NCI-H1417 treated with DMSO at 0.1 percent for 48 hours (cell line): Measurements from ENCODE around the gene TMPRSS15.

Experiments
- DNase-seq: peaks from one replicate; lab custom pipeline; 2025; lab: John Stamatoyannopoulos, UW

TMPRSS15 gene

GRCh38 chr21:18349468-18349867, 54.1 kb downstream of the TMPRSS15 start:
- DNase-seq: no peak

- no peak for DNase-seq
Measured at GRCh38 chr21:18340387-18340942, 63.1 kb downstream of the TMPRSS15 start.

DNA sequence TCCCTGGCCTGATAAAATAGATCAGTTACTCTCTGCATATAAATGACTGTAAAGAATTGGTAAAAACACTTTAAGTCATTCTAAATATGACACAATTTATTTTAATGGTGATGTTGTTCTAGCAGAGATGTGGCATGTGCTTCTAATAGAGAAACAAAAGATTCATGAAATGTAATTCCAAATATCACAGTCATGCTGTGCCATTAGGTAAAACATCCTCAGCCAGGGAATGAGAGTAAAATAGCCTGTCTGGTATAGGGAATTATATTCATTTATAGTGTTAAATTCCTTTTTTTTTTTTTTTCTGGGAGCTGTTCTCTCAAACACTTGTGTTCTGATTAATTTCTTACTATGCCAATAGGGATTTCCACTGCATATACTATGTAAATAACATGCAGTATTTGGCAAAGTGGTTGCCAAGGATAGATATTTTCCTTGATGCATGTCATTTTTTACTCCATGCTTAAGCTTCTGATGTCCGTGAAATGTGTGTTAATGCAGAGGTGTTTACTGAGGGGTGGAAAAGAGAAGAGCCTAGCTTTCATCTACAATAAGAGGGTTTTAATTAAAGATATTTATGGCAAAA, 67.8 kb downstream of the TMPRSS15 start:
- no peak for DNase-seq

DNA sequence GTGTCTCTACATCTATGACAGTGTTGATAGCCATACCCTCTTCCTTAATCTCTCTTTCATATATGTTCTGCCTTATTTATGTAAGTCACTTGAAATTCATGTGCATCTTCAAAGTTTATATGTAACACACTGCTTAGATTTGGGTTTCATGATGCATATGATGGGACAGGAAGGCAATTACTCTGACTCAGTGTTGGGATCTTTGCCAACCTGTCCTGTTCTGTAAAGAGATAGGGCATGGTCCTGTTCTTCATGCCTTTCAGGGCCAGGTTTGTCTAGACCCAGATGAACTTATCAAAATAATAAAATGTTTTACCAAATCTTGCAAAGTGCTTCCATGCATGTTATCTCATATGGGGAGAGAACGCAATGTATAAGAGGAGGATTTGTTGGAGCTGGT, 69.5 kb downstream of the TMPRSS15 start:
- no peak for DNase-seq

DNA sequence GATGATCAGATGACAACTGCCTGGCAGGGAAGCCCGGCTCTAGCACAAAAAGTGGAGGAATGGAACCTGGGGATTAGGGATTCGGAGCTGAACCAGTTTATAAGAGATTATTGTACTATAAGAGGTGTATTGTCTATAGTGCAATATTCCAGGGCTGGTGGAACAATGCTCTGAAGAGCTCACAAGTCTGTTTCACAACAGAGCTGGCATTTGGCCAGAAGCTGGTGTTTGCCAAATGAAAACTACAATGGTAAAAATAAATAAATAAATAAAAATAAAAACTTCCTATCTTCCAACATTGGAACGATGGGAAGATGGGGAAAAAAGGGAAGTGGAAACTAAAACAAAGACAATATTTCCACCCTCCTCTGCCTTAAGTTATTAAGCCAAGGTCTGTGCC, 85.4 kb downstream of the TMPRSS15 start:
- no peak for DNase-seq

DNA sequence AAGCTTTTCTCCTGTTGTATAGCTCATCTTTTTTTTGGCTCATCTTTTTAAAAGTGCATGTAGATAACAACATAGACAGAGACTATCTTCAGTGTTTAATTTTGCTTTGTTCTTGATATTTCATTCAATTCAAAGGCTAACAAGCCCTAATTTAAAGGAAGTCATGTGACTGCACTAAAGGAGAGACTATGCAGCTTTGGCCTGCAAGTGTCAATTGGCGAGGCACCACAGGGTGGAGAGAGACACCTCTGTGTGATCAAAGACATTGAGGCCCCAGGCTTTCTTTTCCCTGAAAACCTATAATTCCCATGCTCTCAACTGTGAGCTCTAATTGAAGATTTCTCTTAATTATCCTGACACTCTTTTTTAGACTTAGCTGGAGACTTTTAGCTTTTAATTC, 105.4 kb downstream of the TMPRSS15 start:
- no peak for DNase-seq

DNA sequence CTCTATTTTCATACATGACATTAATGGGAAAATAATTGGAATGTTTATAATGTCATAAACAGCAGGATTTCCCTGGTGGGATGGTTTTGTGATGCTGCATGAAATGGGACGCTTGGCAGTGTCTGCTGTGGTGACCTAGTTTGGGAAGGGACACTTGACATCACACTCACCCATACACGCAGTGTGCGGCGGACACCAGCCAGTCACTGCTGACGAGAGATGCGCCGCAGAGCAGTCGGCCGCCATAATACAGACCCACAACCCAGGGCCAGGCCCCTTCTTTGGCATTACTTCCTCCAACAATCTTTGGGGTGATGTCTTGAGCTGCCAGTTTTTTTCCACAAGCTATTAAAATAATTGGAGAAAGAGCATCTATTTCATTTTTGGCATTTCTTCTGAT, 109.5 kb downstream of the TMPRSS15 start:
- no peak for DNase-seq

GRCh38 chr21:18289876-18290275, 113.7 kb downstream of the TMPRSS15 start:
- no peak for DNase-seq

- no peak for DNase-seq
Measured at GRCh38 chr21:18285379-18285778, 118.2 kb downstream of the TMPRSS15 start.

DNA sequence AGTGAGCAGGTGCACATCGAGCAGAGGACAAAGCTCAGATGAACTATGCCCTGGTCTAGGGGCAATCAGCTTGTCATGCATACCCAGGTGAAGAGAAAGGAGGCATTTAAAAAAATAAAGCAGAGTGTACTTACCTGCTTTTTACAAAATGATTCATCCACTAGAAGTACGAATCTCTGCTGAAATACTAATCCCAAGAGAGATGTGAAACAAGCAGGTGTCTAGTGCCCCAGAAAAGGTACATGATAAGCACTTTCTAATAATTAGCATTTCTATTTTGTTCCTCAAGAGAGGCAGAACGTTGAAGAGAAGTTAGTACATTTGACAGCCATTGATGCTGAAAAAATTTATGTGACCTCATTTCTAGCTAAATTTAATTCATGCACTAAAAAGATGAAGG, 127.8 kb downstream of the TMPRSS15 start:
- no peak for DNase-seq

DNA sequence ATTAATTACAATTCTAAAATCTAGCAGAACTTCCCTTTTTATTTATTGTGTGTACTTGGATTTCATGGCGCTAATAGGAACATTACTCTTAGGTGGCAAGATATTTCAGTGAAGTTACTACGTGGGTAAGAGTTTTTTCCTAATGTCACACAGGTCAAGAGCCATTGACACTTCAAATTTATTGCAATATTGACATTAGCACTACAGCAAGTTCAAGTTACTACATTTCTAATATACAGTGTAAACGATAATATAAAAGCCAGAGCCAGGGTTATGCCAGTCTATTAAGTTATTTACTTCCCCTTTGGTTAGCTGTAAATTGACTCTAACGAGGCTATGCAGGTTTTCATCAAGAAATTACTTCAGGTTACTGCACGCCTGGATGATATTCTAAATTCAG, 129.2 kb downstream of the TMPRSS15 start:
- DNase-seq: no peak

DNA sequence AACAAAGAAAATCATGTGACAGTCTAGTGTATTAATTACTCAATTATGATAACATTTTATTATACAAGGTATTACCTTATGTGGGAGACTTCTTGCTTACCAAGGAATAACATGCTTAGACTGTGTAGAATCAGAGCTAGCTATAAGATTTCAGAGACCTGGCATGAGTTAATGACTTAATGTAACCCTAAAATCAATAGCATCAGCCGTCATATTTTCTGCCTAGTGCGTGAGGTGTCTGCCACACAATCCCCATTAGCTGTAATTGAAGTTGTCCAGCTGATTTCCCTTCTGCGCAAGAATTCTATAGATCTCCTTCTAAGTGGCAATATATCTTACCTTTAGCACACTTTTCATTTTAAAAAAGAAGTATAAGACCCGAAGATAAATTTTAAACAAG, 130.2 kb downstream of the TMPRSS15 start:
- no peak for DNase-seq

- no peak for DNase-seq
Measured at GRCh38 chr21:18269856-18270255, 133.7 kb downstream of the TMPRSS15 start.

DNA sequence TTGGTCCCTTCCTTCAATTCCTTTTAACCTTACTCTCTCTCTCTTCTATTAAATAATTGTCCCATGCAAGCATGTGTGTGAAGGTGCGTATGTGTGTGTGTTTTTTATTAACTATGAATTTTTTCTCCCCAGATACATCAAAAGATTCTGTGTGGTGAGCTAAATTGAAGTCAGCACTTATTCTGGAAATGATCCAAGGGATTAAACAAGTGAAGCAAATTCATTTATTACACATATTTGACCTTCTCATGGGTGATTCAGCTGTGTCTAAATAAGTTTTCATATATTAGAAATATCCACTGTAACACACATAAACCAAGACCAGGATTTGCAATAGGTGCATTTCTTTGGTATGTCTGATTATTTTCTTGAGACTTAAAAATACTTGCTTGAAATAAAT, 134.7 kb downstream of the TMPRSS15 start:
- no peak for DNase-seq

DNA sequence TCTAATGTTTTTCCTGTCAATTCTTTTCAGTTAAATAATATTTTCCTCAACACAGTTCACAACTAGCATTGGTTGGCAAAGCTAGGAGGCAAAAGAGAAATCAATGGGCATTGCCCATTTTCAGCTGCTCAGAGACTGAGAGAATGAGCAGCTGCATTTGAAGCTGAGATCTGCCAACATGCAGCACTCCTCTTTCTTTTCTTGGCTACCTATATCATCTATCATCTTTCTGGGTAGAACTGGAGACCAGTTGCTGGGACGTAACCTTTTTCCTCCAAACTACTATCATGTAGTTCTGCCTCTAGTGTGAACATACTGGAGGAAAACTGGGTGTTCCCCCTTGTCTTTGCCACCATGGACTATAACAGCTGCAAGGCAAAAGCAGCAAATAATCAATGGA, 136.1 kb downstream of the TMPRSS15 start:
- DNase-seq: no peak

GRCh38 chr21:18265944-18266343, 137.6 kb downstream of the TMPRSS15 start:
- DNase-seq: no peak

GRCh38 chr21:18253799-18254198, 149.8 kb downstream of the TMPRSS15 start:
- no peak for DNase-seq

- no peak for DNase-seq
Measured at GRCh38 chr21:18253221-18253620, 150.4 kb downstream of the TMPRSS15 start.

GRCh38 chr21:18252680-18253079, 150.9 kb downstream of the TMPRSS15 start:
- no peak for DNase-seq

- no peak for DNase-seq
Measured at GRCh38 chr21:18252256-18252655, 151.3 kb downstream of the TMPRSS15 start.

DNA sequence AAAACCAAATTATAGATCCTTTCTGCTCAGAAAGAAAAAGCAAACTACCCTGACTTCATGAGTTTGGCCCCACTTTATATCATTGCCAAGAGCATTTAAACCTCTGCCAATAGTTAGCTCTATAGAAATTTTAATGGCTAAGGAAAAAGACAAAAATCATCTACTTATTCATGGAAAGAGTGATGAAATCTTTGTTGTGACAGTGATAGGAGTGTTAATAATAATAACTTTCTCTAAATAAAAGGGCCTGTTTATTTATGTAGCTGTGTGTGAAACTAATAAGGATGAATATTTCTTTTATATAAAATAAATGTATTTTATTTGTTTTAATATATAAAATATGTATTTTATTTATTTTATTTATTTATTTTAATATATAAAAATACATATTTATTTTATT, 152.5 kb downstream of the TMPRSS15 start:
- DNase-seq: no peak

GRCh38 chr21:18249672-18250071, 153.9 kb downstream of the TMPRSS15 start:
- no peak for DNase-seq

- DNase-seq: peak; percentile 15
Measured at GRCh38 chr21:18248171-18248570, 155.4 kb downstream of the TMPRSS15 start.

DNA sequence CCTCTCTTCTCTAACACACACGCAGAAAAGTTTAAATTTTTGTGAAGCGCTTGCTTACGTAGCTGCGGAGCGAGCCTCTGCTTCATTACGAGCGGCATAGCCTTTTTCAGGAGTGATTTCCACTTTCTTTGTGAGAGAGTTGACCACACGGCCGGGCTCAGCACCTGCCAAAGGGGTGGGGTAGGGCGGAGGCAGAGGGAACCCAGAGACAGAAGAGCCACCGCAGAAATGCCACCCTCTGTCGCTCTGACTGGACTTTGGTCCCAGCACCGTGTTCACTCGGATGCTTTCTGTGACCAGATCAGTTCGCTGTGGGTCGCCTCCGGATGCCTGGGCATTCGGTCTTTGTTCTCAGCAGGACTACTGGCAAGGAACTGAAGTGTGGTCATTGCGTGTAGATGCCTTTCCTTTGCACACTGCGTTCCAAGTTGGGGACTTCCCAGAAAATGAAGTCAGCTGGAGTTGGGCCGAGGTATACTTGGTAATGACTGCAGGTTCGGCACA, 158.1 kb downstream of the TMPRSS15 start:
- no peak for DNase-seq
